HG02642 (cell line): ENCODE results near the gene MYCBP.
"Not testable (repeated sequence)": the region's sequence is repeated elsewhere in the genome, so short reads cannot be mapped to it uniquely, and the experiment has no call there.

ENCODE experiments used
- ATAC-seq: cut with Tn5 transposase; IDR thresholded peaks from one replicate; pipeline ENCODE4 v1.9.1; 2021; ENCODE audit warnings: mild to moderate bottlenecking; ENCODE audit not compliant: unreplicated experiment, poor library complexity

Gene MYCBP

GRCh38 chr1:38873027-38873969 is at the start of gene MYCBP:
Gene MYCBP, minus strand, starts transcription at chr1:38873348. Its CDS starts 43 bp downstream, at chr1:38873305.
- peak; percentile 99 for ATAC-seq

- no peak for ATAC-seq
Measured at GRCh38 chr1:38919130-38919529, 46.0 kb upstream of the MYCBP start.

- ATAC-seq = no peak
Measured at GRCh38 chr1:38918568-38918967, 45.4 kb upstream of the MYCBP start.

GRCh38 chr1:38917772-38918171 is 44.6 kb upstream of the MYCBP start:
- no peak for ATAC-seq

GRCh38 chr1:38917337-38917736 is 44.2 kb upstream of the MYCBP start:
- no peak for ATAC-seq

GRCh38 chr1:38915352-38915948 is 42.3 kb upstream of the MYCBP start:
- ATAC-seq = no peak

GRCh38 chr1:38914908-38915307 is 41.8 kb upstream of the MYCBP start:
- not testable (repeated sequence) for ATAC-seq

- no peak for ATAC-seq
Measured at GRCh38 chr1:38908821-38909220, 35.7 kb upstream of the MYCBP start.

GRCh38 chr1:38905985-38906384 is 32.8 kb upstream of the MYCBP start:
- no peak for ATAC-seq

GRCh38 chr1:38899560-38899959 is 26.4 kb upstream of the MYCBP start:
- ATAC-seq = no peak

- ATAC-seq = no peak
Measured at GRCh38 chr1:38898653-38899230, 25.6 kb upstream of the MYCBP start.

- no peak for ATAC-seq
Measured at GRCh38 chr1:38896169-38896568, 23.0 kb upstream of the MYCBP start.

- no peak for ATAC-seq
Measured at GRCh38 chr1:38892976-38893375, 19.8 kb upstream of the MYCBP start.

GRCh38 chr1:38891753-38892152 is 18.6 kb upstream of the MYCBP start:
- ATAC-seq = no peak

- ATAC-seq = no peak
Measured at GRCh38 chr1:38889589-38889988, 16.4 kb upstream of the MYCBP start.

- ATAC-seq = no peak
Measured at GRCh38 chr1:38888423-38889333, 15.5 kb upstream of the MYCBP start.

- ATAC-seq = no peak
Measured at GRCh38 chr1:38885092-38885491, 11.9 kb upstream of the MYCBP start.

- no peak for ATAC-seq
Measured at GRCh38 chr1:38881487-38881886, 8.3 kb upstream of the MYCBP start, which contains the start of gene GJA9. Gene GJA9, minus strand, starts transcription at chr1:38881587. Its CDS starts 5,489 bp downstream, at chr1:38876098.

- no peak for ATAC-seq
Measured at GRCh38 chr1:38875811-38876210, 2.7 kb upstream of the MYCBP start.

- ATAC-seq = peak; percentile 22
Measured at GRCh38 chr1:38872401-38873026, 634 bp downstream of the MYCBP start.
